ENCODE measurements around the gene FUCA2.

- TF ChIP-seq POLR2AphosphoS5 (IDR thresholded peaks at IDR 0.05; ENCODE audit: borderline replicate concordance, low read depth, low read length) (no peak), EZH2 (IDR thresholded peaks at IDR 0.05) (no peak)
Measured at GRCh38 chr6:143535189-143535614, 23.7 kb upstream of the FUCA2 start.

All from SK-N-MC (cell line).